Measurements from ENCODE around the gene VAMP3.

DNA sequence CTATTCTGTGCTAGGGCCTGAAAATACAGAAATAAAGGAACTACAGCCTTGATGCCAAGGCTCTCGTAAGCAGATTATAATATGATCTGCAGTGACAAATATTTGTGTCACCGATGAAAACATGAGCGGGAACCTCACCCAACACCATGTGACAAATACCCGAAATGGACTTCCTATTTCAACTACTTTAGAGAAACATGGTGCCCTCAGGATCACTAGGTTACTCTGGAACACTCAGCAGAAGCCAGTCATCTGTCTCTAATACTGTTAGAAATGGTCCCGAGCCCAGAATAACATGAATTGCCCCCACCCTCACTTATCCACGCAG lies 463 bp upstream of the VAMP3 start:
- TF ChIP-seq, protein P1, sequence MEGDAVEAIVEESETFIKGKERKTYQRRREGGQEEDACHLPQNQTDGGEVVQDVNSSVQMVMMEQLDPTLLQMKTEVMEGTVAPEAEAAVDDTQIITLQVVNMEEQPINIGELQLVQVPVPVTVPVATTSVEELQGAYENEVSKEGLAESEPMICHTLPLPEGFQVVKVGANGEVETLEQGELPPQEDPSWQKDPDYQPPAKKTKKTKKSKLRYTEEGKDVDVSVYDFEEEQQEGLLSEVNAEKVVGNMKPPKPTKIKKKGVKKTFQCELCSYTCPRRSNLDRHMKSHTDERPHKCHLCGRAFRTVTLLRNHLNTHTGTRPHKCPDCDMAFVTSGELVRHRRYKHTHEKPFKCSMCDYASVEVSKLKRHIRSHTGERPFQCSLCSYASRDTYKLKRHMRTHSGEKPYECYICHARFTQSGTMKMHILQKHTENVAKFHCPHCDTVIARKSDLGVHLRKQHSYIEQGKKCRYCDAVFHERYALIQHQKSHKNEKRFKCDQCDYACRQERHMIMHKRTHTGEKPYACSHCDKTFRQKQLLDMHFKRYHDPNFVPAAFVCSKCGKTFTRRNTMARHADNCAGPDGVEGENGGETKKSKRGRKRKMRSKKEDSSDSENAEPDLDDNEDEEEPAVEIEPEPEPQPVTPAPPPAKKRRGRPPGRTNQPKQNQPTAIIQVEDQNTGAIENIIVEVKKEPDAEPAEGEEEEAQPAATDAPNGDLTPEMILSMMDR (IDR thresholded peaks at IDR 0.05; ENCODE audit: low read depth, low read length): no peak
- no peak for TF ChIP-seq EZH2phosphoT487 (IDR thresholded peaks at IDR 0.05; ENCODE audit: low read depth)

Measured in OCI-LY3 (cell line).